GM18861 (cell line): ENCODE data around the gene CHL1.

ENCODE experiments used
- ATAC-seq: cut with Tn5 transposase; IDR thresholded peaks from one replicate; pipeline ENCODE4 v1.9.1; 2021; ENCODE audit not compliant: unreplicated experiment

The CHL1 gene

GRCh38 chr3:458124-458523 lies 261.6 kb downstream of the CHL1 start:
- no peak for ATAC-seq

DNA sequence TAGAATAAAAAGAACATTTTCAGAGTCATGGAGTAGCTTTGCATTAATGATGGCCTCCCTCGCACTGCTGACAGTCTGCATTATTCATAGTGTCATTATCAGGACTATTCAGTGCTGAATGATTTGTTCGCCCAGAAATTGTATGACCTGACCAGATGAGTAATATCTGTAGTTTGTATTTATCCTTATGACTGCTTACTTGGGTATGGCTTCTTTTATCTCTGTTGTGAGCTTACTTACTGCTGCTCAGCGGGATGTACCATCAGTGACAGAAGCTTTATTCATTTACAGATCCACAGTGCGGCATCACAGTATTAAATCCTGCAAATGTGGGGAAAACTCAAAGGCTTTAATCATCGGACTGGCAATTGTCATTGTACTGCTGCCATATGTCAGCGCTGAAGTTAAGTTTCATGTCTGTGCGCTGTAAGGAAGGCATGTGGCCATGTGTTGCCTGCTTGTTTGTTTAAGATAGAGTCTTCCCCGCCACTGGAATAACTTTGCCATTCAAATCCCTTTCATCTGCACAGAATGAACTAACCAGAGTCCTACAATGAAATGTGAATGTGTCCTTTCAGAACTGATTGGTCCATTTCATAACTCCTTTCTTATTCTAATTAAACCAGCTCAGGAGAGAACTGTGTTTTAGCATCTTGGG lies 262.2 kb downstream of the CHL1 start:
- ATAC-seq = no peak
